GM12801 (cell line): ENCODE measurements around the gene RAB34.

Source experiments
- TF ChIP-seq, protein P1 (sequence below): IDR thresholded peaks from one replicate; pipeline ENCODE4 v1.5.1; 2011; ENCODE audit warnings: control low read depth; ENCODE audit not compliant: insufficient read length; ENCODE audit errors: extremely low read depth

Gene RAB34, protein sequence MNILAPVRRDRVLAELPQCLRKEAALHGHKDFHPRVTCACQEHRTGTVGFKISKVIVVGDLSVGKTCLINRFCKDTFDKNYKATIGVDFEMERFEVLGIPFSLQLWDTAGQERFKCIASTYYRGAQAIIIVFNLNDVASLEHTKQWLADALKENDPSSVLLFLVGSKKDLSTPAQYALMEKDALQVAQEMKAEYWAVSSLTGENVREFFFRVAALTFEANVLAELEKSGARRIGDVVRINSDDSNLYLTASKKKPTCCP

DNA sequence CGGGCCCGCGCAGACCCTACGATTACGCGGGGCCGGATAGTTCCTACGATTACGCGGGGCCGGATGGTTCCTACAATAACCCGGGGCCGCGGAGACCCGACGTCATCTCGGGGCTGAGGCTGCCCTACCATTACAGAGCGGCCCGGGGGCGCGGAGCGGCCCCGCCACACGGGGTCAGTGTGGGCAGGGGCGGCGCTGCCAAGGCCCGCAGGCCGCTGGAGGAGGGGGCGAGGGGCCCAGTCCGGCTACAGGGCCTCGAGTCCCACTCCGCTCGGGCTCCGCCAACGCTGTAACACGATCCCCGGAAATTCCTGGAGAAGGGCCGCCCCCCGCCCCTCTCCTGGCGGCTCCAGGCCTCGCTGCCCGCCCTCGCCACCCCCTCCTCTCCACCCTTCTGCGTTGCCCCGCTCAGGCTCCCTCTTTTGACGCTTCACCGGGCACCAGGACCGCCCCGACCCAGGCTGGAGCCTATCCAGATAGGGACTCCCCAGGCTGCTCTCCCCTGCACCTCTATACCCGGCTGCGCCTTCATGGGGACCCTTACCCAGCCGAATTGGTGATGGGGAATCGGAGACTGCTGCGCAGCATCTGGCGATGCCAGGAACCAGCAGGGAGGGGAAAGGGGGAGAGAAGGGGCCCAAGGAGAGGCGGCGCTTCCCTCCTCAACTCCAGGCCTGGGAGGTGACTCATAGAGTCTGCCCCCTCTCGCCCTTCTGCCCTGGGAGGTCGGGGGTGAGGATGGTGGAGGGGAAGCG is at the start of gene RAB34:
Gene RAB34, minus strand, starts transcription at position 291 of the 755 bp plus-strand sequence. CDS start 602 bp downstream, outside the sequence.
- TF ChIP-seq, protein P1, sequence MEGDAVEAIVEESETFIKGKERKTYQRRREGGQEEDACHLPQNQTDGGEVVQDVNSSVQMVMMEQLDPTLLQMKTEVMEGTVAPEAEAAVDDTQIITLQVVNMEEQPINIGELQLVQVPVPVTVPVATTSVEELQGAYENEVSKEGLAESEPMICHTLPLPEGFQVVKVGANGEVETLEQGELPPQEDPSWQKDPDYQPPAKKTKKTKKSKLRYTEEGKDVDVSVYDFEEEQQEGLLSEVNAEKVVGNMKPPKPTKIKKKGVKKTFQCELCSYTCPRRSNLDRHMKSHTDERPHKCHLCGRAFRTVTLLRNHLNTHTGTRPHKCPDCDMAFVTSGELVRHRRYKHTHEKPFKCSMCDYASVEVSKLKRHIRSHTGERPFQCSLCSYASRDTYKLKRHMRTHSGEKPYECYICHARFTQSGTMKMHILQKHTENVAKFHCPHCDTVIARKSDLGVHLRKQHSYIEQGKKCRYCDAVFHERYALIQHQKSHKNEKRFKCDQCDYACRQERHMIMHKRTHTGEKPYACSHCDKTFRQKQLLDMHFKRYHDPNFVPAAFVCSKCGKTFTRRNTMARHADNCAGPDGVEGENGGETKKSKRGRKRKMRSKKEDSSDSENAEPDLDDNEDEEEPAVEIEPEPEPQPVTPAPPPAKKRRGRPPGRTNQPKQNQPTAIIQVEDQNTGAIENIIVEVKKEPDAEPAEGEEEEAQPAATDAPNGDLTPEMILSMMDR, result no peak

DNA sequence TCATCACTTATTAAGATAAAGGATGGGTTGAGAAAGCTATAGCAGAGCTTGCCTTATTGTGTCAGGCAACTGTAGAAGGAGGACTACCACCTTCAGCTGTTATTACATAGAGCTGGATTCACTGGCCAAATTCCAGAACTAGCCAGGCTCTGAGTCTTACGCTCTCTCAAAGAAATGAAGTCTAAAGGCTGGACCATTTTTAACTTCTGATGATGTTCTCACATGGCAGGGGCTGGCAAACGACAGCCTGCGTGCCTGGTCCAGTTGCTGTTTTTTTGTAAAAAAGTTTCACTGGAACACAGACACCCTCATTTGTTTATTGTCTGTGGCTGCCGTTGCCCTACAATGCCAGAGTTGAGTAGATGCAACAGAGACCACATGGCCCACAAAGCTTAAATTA is 47.4 kb upstream of the RAB34 start:
- TF ChIP-seq, protein P1, result no peak

DNA sequence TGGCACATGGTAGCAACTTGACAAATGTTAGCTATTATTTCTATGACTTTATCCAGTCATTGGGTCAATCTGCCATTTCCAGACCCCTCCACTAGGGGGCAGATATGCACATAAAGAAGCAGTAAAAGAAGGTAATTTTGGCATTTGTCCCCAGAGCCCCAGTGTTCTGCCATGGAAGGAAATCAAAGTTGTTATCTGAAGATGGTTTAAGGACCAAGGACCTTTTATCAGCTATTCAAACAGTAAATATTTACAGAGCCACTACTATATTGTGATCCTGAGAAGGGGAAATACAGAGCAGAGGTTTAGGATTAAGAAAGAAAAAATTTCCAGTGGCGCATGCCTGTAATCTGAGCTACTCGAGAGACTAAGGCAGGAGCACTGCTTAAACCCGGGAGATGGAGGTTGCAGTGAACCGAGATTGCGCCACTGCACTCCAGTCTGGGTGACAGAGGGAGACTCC is 46.2 kb upstream of the RAB34 start:
- TF ChIP-seq, protein P1, result no peak

DNA sequence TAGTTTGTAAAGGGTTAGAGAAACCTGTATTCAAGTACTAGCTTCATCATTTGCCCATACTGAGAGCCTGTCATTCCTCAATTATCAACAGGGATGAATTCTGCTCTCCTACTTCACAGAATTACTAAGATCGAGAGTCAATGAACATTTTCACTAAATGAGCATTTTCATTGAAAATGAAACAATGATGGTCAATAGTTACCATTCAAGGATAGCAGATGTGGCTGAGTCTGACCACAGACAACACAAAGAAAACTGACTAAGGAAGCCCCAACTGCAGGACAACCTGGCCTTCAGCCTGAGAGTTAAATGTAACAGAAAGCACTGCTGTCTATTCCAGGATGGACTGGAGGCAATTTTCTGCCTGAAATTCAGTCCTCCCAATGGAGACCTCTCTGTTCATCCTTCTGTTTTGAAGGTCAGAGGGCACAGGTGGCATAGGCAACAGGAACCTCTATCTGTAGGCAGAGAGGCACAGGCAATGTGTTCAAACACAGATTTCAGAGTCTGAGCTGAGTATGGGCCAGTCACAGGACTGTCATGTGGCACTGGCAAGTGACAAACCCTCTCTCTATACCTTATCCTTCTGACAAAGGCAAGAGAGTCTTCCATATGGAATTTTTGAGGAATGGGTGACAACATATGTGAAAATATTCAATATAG is 45.6 kb upstream of the RAB34 start:
- TF ChIP-seq, protein P1, result no peak

DNA sequence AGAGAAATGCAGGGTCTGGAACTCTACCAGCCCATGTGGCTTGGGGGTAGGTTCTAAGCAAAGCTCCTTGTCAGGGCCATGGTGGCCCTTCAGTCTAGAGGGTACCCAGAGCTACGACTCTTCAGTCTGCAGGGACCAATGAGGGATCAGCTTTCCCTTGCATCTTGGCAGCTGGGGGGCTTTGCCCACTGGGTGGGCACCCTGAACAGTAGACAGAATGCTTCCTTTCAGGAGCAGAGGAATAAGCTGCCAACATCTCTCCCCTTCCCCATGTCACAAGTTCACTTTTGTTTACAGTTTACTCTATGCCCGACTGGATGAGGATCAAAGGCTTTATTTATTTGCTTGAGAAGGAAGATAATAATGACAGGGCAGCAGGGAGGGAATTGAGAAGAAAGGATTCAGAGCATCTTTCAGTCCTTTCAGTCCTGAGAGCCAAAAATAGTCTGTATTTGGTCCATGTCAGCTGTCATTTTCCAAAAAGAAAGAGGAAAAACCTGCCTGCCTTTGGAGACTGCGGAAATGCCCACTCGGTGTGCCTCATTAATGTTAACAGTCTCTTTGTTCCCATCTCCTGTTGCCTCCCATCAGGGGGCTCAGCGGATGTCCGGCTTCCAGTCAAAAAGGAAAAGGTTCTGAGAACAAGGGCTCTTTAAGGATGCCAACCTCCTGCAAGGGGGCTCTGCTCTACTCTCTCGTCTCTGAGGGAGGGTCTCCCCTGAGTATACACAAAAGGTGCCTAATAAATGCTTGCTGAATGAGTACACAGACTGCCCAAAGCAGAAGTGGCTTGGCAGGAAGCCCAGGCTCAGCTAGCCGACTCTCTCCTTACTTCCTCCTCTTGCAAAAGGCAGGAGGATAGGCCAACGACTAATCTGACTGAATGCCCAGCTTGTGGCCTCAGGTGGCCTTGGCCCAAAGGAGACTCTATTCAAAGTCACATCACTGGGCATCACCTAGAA is 43.2 kb upstream of the RAB34 start:
- TF ChIP-seq, protein P1, result no peak

DNA sequence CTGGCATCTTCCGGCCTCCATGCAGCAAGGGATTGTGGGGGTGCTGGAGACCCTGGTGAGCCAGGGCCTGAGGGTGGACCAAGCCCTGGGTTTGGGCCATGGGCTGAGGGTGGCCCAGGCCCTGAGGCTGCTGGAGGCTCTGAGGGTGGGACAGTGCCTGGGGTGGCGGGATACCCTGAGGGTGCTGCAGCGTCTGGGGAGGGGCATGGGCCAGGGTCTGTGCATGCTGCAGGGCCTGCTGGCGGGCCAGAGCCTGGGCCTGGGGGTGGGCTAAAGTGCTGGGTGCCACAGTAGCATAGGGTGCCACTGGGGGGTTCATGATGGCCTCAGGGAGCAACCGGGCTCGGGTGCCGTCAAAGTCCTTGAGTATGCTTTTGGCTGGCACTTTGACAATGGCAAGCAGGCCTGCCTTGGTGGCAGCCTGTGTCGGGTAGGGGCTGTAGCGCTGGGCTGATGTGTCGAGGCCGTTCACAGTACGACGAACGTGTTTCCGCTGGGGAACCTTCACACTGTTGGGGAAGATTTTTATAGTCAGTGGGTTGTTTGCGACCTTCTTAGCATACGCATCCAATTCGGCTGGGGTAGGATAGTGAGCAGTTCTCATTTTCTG is 41.7 kb upstream of the RAB34 start:
- TF ChIP-seq, protein P1, result no peak
